Prostate gland (tissue), 2 donors: ENCODE measurements around the gene CCSER1. TPM values are rescaled to one million over a fixed set of nuclear protein-coding genes. Genes with fewer than 3 reads are reported as not detected.
"Not testable (repeated sequence)": the region's sequence is repeated elsewhere in the genome, so short reads cannot be mapped to it uniquely, and the experiment has no call there.

Source experiments
- DNase-seq: peaks from one replicate; pipeline ENCODE4 v3.0.0-alpha.2; 2019; ENCODE audit warnings: low spot score
- H3K27ac ChIP-seq, 2 donors: fragments of 200-600 bp; sonication (generic); 2 replicates each; pipeline ENCODE4 v1.5.1; 2017 to 2019
- H3K27me3 ChIP-seq: fragments of 200-600 bp; sonication (generic); replicated peaks from 2 replicates; pipeline ENCODE4 v1.5.1; 2019; ENCODE audit not compliant: insufficient read depth
- H3K36me3 ChIP-seq, 2 donors: fragments of 200-600 bp; sonication (generic); 1 replicate in 1 of 2; 2 replicates in 1 of 2; pipeline versions ENCODE4 v1.5.1 to v1.8.1; 2017 to 2019
- H3K4me1 ChIP-seq: fragments of 200-600 bp; sonication (generic); replicated peaks from 2 replicates; pipeline ENCODE4 v1.5.1; 2019
- H3K4me3 ChIP-seq, 2 donors: fragments of 200-600 bp; sonication (generic); 2 replicates each; pipeline ENCODE4 v1.5.1; 2017 to 2019
- H3K9me3 ChIP-seq: fragments of 200-600 bp; sonication (generic); 2 replicates; pipeline ENCODE4 v1.5.1; 2017
- POLR2A ChIP-seq: fragments of 450-650 bp; IDR thresholded peaks from one replicate; pipeline ENCODE4 v1.6.1; 2016; ENCODE audit warnings: antibody characterized with exemption, mild to moderate bottlenecking
- POLR2AphosphoS5 ChIP-seq: sonication (generic); formaldehyde crosslinking; IDR thresholded peaks from one replicate; pipeline ENCODE4 v1.6.1; 2017; ENCODE audit warnings: antibody characterized with exemption
- WGBS: methylation state at CpG from one replicate; pipeline ENCODE4 v1.1.5; 2018; 5-methylcytosine and 5-hydroxymethylcytosine counted together
- intact Hi-C: fragments of 100-400 bp; cut with DNase I; formaldehyde crosslinking; loops from one replicate; pipeline ENCODE4 v1.14.2; 2022
- total RNA-seq, 2 donors: library from RNA; depleted of rRNA; stranded (reverse); fragments of >200 nt; gene quantifications; one replicate each; pipeline ENCODE4 v1.1.0, GENCODE V29; 2016
- TF ChIP-seq, protein P1 (sequence below), 4 experiments: fragments of 200-600 bp in 2 of 4; fragments of 450-650 bp in 2 of 4; sonication (generic) in 2 of 4; IDR thresholded peaks; 1 replicate in 3 of 4; 2 replicates in 1 of 4; pipeline ENCODE4 v1.5.1; 2016 to 2019; ENCODE audit warnings: antibody characterized with exemption in 4 of 4, mild to moderate bottlenecking in 2 of 4, moderate library complexity in 2 of 4

Gene CCSER1
- total RNA-seq, 2 donors from 2014 or later = 11.9 to 32.2 TPM

DNA sequence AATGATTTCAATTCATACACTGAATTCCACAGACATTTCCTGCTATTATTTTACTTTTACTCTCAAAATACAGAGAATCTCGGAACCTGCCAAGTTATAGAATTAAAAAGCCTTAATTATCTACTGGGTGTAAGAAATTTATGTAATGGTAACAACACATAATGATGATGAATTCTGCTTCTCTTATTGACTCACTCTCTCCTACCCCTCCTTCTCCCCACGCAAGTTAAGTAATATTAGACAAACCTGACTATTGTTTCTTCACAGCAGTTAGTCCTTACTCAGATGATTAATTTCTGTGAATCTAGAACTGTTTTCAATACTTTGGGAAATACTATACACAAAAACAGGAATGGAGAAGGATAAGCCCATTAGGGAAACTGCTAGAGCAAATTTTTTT lies 762.0 kb downstream of the CCSER1 start:
- TF ChIP-seq POLR2A (no peak), POLR2AphosphoS5 (no peak)
- TF ChIP-seq, protein P1, sequence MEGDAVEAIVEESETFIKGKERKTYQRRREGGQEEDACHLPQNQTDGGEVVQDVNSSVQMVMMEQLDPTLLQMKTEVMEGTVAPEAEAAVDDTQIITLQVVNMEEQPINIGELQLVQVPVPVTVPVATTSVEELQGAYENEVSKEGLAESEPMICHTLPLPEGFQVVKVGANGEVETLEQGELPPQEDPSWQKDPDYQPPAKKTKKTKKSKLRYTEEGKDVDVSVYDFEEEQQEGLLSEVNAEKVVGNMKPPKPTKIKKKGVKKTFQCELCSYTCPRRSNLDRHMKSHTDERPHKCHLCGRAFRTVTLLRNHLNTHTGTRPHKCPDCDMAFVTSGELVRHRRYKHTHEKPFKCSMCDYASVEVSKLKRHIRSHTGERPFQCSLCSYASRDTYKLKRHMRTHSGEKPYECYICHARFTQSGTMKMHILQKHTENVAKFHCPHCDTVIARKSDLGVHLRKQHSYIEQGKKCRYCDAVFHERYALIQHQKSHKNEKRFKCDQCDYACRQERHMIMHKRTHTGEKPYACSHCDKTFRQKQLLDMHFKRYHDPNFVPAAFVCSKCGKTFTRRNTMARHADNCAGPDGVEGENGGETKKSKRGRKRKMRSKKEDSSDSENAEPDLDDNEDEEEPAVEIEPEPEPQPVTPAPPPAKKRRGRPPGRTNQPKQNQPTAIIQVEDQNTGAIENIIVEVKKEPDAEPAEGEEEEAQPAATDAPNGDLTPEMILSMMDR (IDR thresholded peaks at IDR 0.05) = no peak
- Histone ChIP-seq H3K9me3 (no peaks in the 10 kb centered on the region), H3K27ac (no peak overlapping the region), H3K4me3 (no peak overlapping the region), H3K27me3 (no peaks in the 10 kb centered on the region), H3K4me1 (no peaks in the 10 kb centered on the region), H3K36me3 (no peaks in the 10 kb centered on the region)
- no peak for DNase-seq
- intact Hi-C loops = no loop called here
- 87% methylated on average over 2 of the region's 2 CpGs for WGBS

DNA sequence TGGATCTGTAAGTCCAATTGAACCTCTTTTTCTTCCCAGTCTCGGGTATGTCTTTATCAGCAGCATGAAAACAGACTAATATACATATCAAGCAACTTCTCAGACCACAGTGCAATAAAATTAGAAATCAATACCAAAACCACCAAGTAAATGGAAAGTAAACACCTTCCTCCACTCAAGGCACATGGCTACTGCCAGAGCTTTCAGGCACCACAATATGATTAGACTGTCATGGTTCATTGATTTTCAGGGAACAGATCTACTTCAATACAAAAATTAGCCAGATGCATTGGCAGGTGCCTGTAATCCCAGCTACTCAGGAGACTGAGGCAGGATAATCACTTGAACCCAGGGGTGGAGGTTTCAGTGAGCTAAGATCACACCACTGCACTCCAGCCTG lies 776.2 kb downstream of the CCSER1 start:
- DNase-seq, intact Hi-C loops, H3K4me3 ChIP-seq, H3K36me3 ChIP-seq, H3K27me3 ChIP-seq, H3K9me3 ChIP-seq, H3K27ac ChIP-seq, H3K4me1 ChIP-seq: not testable (repeated sequence)
- whole genome bisulfite sequencing = 94% methylated on average over 1 of the region's 1 CpG

DNA sequence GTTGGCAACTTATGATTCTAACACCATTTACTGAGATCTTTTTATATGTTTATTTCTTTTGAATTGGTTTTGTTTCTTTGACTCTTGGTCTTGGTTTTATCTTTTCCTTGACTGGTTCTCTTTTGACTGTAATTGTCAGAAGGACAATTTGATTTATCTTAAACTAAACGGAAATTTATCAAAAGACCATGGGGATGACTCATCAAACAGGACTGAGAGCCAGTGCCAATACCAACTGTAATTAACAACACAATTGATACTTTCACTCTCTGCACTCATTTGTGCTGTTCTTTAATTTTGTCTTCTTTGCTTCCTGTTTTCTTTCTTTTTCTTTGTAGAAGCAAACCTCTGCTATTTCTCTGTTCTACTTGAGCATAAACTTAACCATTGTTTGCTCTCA lies 776.8 kb downstream of the CCSER1 start:
- intact Hi-C loops = no loop called here
- Histone ChIP-seq H3K27me3 (no peaks in the 10 kb centered on the region), H3K4me3 (no peak overlapping the region), H3K27ac (no peak overlapping the region), H3K4me1 (no peaks in the 10 kb centered on the region), H3K9me3 (no peaks in the 10 kb centered on the region), H3K36me3 (no peaks in the 10 kb centered on the region)
- no peak for TF ChIP-seq POLR2A
- TF ChIP-seq POLR2AphosphoS5 = no peak
- TF ChIP-seq, protein P1 (IDR thresholded peaks at IDR 0.05) = no peak
- DNase-seq = no peak
- WGBS = 37% methylated on average over 1 of the region's 1 CpG

DNA sequence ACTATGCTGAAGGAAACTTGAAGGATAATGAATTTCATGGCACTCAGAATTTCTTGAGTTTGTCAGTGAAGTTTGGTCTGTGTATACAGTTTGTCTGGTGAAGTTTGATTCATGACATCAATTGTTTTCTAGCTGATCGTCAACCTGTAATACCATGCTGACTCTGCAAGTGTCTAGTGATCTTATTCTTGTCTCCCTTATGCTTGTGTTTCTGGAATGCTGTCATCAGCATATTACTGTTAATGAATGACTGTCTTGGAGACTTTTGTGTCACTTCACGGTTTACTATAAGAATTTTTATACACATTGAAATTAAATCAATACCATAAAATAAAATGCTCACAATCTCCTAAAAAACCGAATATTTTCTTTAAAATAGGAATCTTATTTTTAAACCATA lies 779.0 kb downstream of the CCSER1 start:
- intact Hi-C loops = no loop called here
- Histone ChIP-seq H3K4me1 (no peaks in the 10 kb centered on the region), H3K4me3 (no peak overlapping the region), H3K27me3 (no peaks in the 10 kb centered on the region), H3K27ac (no peak overlapping the region), H3K36me3 (no peaks in the 10 kb centered on the region), H3K9me3 (no peaks in the 10 kb centered on the region)
- no peak for DNase-seq
- TF ChIP-seq, protein P1 (IDR thresholded peaks at IDR 0.05) = no peak
- TF ChIP-seq POLR2A (no peak), POLR2AphosphoS5 (no peak)
- WGBS = 69% methylated on average over 3 of the region's 3 CpGs

DNA sequence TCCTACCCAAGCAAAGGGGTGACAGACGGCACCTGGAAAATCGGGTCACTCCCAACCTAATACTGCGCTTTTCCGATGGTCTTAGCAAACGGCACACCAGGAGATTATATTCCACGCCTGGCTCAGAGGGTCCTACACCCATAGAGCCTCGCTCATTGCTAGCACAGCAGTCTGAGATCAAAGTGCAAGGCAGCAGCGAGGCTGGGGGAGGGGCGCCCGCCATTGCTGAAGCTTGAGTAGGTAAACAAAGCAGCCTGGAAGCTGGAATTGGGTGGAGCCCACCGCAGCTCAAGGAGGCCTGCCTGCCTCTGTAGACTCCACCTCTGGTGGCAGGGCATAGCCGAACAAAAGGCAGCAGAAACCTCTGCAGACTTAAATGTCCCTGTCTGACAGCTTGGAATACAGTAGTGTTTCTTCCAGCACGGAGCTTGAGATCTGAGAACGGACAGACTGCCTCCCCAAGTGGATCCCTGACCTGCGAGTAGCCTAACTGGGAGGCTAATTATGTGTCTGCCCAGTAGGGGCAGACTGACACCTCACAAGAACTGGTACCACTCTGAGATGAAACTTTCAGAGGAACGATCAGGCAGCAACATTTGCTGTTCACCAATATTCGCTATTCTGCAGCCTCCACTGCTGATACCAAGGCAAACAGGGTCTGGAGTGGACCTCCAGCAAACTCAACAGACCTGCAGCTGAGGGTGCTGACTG lies 784.7 kb downstream of the CCSER1 start:
- H3K9me3 ChIP-seq, H3K27ac ChIP-seq, intact Hi-C loops, H3K4me3 ChIP-seq, H3K36me3 ChIP-seq, H3K4me1 ChIP-seq, H3K27me3 ChIP-seq, DNase-seq: not testable (repeated sequence)
- WGBS = 87% methylated on average over 17 of the region's 17 CpGs

DNA sequence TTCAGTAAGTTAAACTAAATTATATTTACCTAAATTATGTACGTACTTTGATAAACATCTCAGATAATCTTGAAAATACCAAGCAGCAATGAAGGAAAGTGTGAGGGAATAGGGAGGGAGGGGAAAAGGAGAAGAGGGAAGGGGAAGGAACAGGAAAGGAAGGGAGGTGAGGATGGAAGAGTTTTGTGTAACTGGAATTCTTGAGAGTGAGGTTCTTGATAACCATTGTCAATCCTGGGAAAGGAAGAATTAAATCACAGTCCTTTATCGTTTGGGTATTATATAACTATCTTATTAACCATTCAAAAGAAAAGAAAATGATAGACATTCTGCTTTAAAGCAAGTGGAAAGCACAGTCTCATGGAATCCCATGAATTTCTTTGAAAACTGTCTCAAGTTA lies 795.0 kb downstream of the CCSER1 start:
- no peak for DNase-seq
- 83% methylated on average over 2 of the region's 2 CpGs for WGBS
- Histone ChIP-seq H3K9me3 (no peaks in the 10 kb centered on the region), H3K27ac (no peak overlapping the region), H3K4me1 (no peaks in the 10 kb centered on the region), H3K4me3 (no peak overlapping the region), H3K27me3 (no peaks in the 10 kb centered on the region), H3K36me3 (no peaks in the 10 kb centered on the region)
- TF ChIP-seq, protein P1 (IDR thresholded peaks at IDR 0.05) = no peak
- no peak for TF ChIP-seq POLR2A
- intact Hi-C loops = no loop called here
